Measurements from ENCODE around the gene RYR3.

RYR3 gene

GRCh38 chr15:33699691-33700447, 389.1 kb downstream of the RYR3 start:
- POLR2A ChIA-PET = no interaction called here
- CTCF ChIA-PET = interaction anchor here (0.6 to 2.9 kb wide), 36 partner anchors 8 to 1049 kb away, joined by 3 to 41 read pairs (median 4); no protein-coding TSS in a partner anchor
- Histone ChIP-seq H3K36me3 (ENCODE audit: control insufficient read depth in 2 of 2, insufficient read depth in 1 of 2, low read length in 2 of 2) (no peaks in the 10 kb centered on the region), H3K27ac (ENCODE audit: extremely low read depth, low read depth, low read length) (no peak overlapping the region), H3K4me1 (ENCODE audit: control insufficient read depth, insufficient read depth, low read length) (no peaks in the 10 kb centered on the region), H3K9me3 (ENCODE audit: control insufficient read depth, insufficient read depth, low read depth, low read length) (no peaks in the 10 kb centered on the region), H3K4me3 (ENCODE audit: low read depth, low read length) (no peak overlapping the region)
- TF ChIP-seq GLI2 (tag by site-specific recombination; IDR thresholded peaks at IDR 0.05; ENCODE audit: borderline replicate concordance, low read depth) = no peak
- no peak for TF ChIP-seq BCL6B (tag by site-specific recombination; IDR thresholded peaks at IDR 0.05)
- no peak for TF ChIP-seq ZBTB8A (tag by site-specific recombination; IDR thresholded peaks at IDR 0.05)
- TF ChIP-seq BCL11B (tag by site-specific recombination; IDR thresholded peaks at IDR 0.05; ENCODE audit: low read depth) = no peak
- no peak for TF ChIP-seq ZNF558 (tag by site-specific recombination; IDR thresholded peaks at IDR 0.05)
- TF ChIP-seq ZNF664 (tag by site-specific recombination; IDR thresholded peaks at IDR 0.05) = no peak
- no peak for TF ChIP-seq TCF7L2 (IDR thresholded peaks at IDR 0.05; ENCODE audit: borderline replicate concordance, low read depth, low read length)
- TF ChIP-seq AEBP2 (tag by site-specific recombination; IDR thresholded peaks at IDR 0.05; ENCODE audit: borderline replicate concordance) = no peak

- no peak overlapping the region for H3K4me3 ChIP-seq (ENCODE audit: low read depth, low read length)
- 0 out of 2 replicates have a peak, but pooled peaks have one; percentile 21 for TF ChIP-seq ZNF677 (tag by site-specific recombination; IDR thresholded peaks at IDR 0.05)
- peak; percentile 82 for TF ChIP-seq ZNF654 (tag by site-specific recombination; IDR thresholded peaks at IDR 0.05; ENCODE audit: low read depth)
- no peak for TF ChIP-seq ZEB2 (tag by site-specific recombination; IDR thresholded peaks at IDR 0.05)
- TF ChIP-seq ZBTB20 (tag by site-specific recombination; IDR thresholded peaks at IDR 0.05) = 0 out of 2 replicates have a peak, but pooled peaks have one; percentile 16
- TF ChIP-seq ZXDB (tag by site-specific recombination; IDR thresholded peaks at IDR 0.05) = no peak
- TF ChIP-seq ZBTB17 (tag by site-specific recombination; IDR thresholded peaks at IDR 0.05) = peak; percentile 29; the same call in 1 of the 2 replicates
- TF ChIP-seq CTCF (tag by site-specific recombination; IDR thresholded peaks at IDR 0.05) = peak; percentile 82
- peak; percentile 83 for TF ChIP-seq PRDM10 (tag by site-specific recombination; IDR thresholded peaks at IDR 0.05)
- no peaks in the 10 kb centered on the region for H3K4me1 ChIP-seq (ENCODE audit: control insufficient read depth, insufficient read depth, low read length)
- H3K9me3 ChIP-seq (ENCODE audit: control insufficient read depth, insufficient read depth, low read depth, low read length) = no peaks in the 10 kb centered on the region
- CTCF ChIA-PET = interaction anchor here (0.6 to 2.9 kb wide), 50 partner anchors 9 to 1050 kb away, joined by 3 to 41 read pairs (median 4); no protein-coding TSS in a partner anchor
- no peak overlapping the region for H3K27ac ChIP-seq (ENCODE audit: extremely low read depth, low read depth, low read length)
- no peaks in the 10 kb centered on the region for H3K36me3 ChIP-seq (ENCODE audit: control insufficient read depth in 2 of 2, insufficient read depth in 1 of 2, low read length in 2 of 2)
- POLR2A ChIA-PET = no interaction called here
Observed at GRCh38 chr15:33700695-33701303, 390.0 kb downstream of the RYR3 start.

All from HEK293 (cell line).